ENCODE results near the gene CACNG4. TPM values are rescaled to one million over a fixed set of nuclear protein-coding genes. Genes with fewer than 3 reads are reported as not detected.

CACNG4 gene
- total RNA-seq, 1 experiment from 2014 or later: not detected

DNA sequence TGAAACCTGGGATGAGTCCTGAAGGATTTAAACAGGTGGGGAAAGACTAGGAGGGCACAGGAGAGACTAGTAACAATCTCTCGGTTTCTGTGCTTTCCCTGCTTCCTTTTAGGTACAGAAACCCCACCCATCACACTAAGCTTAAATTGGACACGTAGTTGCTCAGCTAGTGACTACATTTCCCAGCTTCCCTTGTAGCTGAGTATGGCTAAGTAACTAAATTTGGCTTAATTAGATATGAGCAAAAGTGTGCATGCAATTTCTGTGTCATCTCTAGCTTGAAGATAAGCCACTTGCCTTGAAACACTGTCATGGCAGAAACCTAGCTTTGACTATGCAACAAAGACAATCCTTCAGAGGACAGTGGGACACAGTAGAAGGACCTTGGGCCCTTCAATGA is 116.3 kb downstream of the CACNG4 start:
- BruUV-seq (replicated peaks): no TSS peak
- ATAC-seq (no peak), DNase-seq (ENCODE audit: low read depth, low spot score) (no peak)
- H2AFZ ChIP-seq (ENCODE audit: low read depth, low read length, poor library complexity, severe bottlenecking): no peak overlapping the region
- ChIA-PET CTCF (interaction anchor here (2.1 kb wide), 1 partner anchor 166 kb away, joined by 7 read pairs; no protein-coding TSS in a partner anchor), POLR2A (no interaction called here), RAD21 (ENCODE audit: low non-redundant PET in 1 of 2, low total read pairs in 2 of 2, uncharacterized antibody in 2 of 2, unreplicated experiment in 2 of 2) (no interaction called here)
- no peaks in the 10 kb centered on the region for H3K79me2 ChIP-seq (ENCODE audit: insufficient read depth, low read length)
- no peaks in the 10 kb centered on the region for H3K9me3 ChIP-seq (ENCODE audit: control insufficient read depth in 1 of 2, insufficient read depth in 1 of 2, low read depth in 1 of 2, low read length in 2 of 2)
- no peaks in the 10 kb centered on the region for H3K9me2 ChIP-seq (ENCODE audit: insufficient read depth)
- no peak overlapping the region for H3K27ac ChIP-seq (ENCODE audit: low read depth, low read length)
- no peak overlapping the region for H3K9ac ChIP-seq (ENCODE audit: low read length)
- intact Hi-C loops (cut with micrococcal nuclease): no loop called here
- no peak overlapping the region for H3K4me3 ChIP-seq (replicated peaks in 1 of 2; ENCODE audit: low read depth in 1 of 2, low read length in 2 of 2)
- no peaks in the 10 kb centered on the region for H3K4me1 ChIP-seq (ENCODE audit: control insufficient read depth in 1 of 2, insufficient read depth in 2 of 2, low read length in 2 of 2)
- no peaks in the 10 kb centered on the region for H3K36me3 ChIP-seq (ENCODE audit: control insufficient read depth in 1 of 2, insufficient read depth in 2 of 2, low read length in 2 of 2)
- H3K4me2 ChIP-seq (ENCODE audit: low read length): no peak overlapping the region
- no peaks in the 10 kb centered on the region for H3K27me3 ChIP-seq (ENCODE audit: insufficient read depth, low read length)
- no peaks in the 10 kb centered on the region for H4K20me1 ChIP-seq (ENCODE audit: insufficient read depth)
- no peak for TF ChIP-seq JUND (IDR thresholded peaks at IDR 0.05)
- no peak for TF ChIP-seq ATF3 (IDR thresholded peaks at IDR 0.05)
- no peak for TF ChIP-seq RAD21 (IDR thresholded peaks at IDR 0.05; ENCODE audit: low read depth)
- TF ChIP-seq TCF7L2 (IDR thresholded peaks at IDR 0.05; ENCODE audit: borderline replicate concordance, extremely low read depth, insufficient read depth, insufficient read length): no peak
- no peak for TF ChIP-seq ELF1 (IDR thresholded peaks at IDR 0.05; ENCODE audit: borderline replicate concordance, low read depth)
- TF ChIP-seq, protein P1, sequence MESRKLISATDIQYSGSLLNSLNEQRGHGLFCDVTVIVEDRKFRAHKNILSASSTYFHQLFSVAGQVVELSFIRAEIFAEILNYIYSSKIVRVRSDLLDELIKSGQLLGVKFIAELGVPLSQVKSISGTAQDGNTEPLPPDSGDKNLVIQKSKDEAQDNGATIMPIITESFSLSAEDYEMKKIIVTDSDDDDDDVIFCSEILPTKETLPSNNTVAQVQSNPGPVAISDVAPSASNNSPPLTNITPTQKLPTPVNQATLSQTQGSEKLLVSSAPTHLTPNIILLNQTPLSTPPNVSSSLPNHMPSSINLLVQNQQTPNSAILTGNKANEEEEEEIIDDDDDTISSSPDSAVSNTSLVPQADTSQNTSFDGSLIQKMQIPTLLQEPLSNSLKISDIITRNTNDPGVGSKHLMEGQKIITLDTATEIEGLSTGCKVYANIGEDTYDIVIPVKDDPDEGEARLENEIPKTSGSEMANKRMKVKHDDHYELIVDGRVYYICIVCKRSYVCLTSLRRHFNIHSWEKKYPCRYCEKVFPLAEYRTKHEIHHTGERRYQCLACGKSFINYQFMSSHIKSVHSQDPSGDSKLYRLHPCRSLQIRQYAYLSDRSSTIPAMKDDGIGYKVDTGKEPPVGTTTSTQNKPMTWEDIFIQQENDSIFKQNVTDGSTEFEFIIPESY (IDR thresholded peaks at IDR 0.05; ENCODE audit: extremely low read depth, insufficient replicate concordance, low read length): no peak
- TF ChIP-seq ZFX (IDR thresholded peaks at IDR 0.05): no peak
- TF ChIP-seq, protein P2, sequence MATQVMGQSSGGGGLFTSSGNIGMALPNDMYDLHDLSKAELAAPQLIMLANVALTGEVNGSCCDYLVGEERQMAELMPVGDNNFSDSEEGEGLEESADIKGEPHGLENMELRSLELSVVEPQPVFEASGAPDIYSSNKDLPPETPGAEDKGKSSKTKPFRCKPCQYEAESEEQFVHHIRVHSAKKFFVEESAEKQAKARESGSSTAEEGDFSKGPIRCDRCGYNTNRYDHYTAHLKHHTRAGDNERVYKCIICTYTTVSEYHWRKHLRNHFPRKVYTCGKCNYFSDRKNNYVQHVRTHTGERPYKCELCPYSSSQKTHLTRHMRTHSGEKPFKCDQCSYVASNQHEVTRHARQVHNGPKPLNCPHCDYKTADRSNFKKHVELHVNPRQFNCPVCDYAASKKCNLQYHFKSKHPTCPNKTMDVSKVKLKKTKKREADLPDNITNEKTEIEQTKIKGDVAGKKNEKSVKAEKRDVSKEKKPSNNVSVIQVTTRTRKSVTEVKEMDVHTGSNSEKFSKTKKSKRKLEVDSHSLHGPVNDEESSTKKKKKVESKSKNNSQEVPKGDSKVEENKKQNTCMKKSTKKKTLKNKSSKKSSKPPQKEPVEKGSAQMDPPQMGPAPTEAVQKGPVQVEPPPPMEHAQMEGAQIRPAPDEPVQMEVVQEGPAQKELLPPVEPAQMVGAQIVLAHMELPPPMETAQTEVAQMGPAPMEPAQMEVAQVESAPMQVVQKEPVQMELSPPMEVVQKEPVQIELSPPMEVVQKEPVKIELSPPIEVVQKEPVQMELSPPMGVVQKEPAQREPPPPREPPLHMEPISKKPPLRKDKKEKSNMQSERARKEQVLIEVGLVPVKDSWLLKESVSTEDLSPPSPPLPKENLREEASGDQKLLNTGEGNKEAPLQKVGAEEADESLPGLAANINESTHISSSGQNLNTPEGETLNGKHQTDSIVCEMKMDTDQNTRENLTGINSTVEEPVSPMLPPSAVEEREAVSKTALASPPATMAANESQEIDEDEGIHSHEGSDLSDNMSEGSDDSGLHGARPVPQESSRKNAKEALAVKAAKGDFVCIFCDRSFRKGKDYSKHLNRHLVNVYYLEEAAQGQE (IDR thresholded peaks at IDR 0.05; ENCODE audit: low read depth): no peak
- TF ChIP-seq, protein P3, sequence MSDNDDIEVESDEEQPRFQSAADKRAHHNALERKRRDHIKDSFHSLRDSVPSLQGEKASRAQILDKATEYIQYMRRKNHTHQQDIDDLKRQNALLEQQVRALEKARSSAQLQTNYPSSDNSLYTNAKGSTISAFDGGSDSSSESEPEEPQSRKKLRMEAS (IDR thresholded peaks at IDR 0.05): no peak
- TF ChIP-seq EZH2phosphoT487 (IDR thresholded peaks at IDR 0.05; ENCODE audit: borderline replicate concordance): no peak
- no peak for TF ChIP-seq ZNF274 (IDR thresholded peaks at IDR 0.05; ENCODE audit: low read depth, low read length)
- TF ChIP-seq, protein P4, sequence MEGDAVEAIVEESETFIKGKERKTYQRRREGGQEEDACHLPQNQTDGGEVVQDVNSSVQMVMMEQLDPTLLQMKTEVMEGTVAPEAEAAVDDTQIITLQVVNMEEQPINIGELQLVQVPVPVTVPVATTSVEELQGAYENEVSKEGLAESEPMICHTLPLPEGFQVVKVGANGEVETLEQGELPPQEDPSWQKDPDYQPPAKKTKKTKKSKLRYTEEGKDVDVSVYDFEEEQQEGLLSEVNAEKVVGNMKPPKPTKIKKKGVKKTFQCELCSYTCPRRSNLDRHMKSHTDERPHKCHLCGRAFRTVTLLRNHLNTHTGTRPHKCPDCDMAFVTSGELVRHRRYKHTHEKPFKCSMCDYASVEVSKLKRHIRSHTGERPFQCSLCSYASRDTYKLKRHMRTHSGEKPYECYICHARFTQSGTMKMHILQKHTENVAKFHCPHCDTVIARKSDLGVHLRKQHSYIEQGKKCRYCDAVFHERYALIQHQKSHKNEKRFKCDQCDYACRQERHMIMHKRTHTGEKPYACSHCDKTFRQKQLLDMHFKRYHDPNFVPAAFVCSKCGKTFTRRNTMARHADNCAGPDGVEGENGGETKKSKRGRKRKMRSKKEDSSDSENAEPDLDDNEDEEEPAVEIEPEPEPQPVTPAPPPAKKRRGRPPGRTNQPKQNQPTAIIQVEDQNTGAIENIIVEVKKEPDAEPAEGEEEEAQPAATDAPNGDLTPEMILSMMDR (IDR thresholded peaks at IDR 0.05 in 2 of 3, conservative IDR thresholded peaks at IDR 0.05 in 1 of 3; ENCODE audit: borderline replicate concordance in 1 of 3, insufficient read depth in 1 of 3, low read depth in 2 of 3, low read length in 2 of 3): no peak
- no peak for TF ChIP-seq EGR1 (IDR thresholded peaks at IDR 0.05; ENCODE audit: low read depth)
- TF ChIP-seq YY1 (IDR thresholded peaks at IDR 0.05; ENCODE audit: extremely low read depth, insufficient replicate concordance, low read depth, low read length): no peak
- no peak for TF ChIP-seq SIN3A (IDR thresholded peaks at IDR 0.05; ENCODE audit: low read depth)
- TF ChIP-seq EZH2 (IDR thresholded peaks at IDR 0.05): no peak
- no peak for TF ChIP-seq CBX3 (IDR thresholded peaks at IDR 0.05; ENCODE audit: low read depth)

Data from HCT116 (cell line).